Peyer's patch (tissue), 4 donors: ENCODE data around the gene ZNF276. TPM values are rescaled to one million over a fixed set of nuclear protein-coding genes. Genes with fewer than 3 reads are reported as not detected.

Experiments
- DNase-seq, 3 donors: peaks; one replicate each; pipeline ENCODE4 v3.0.0-alpha.2; 2017 to 2019
- H3K27ac ChIP-seq, 4 donors: fragments of 200-600 bp; sonication (generic); one replicate each; pipeline ENCODE4 v1.5.1; 2016 to 2019
- H3K27me3 ChIP-seq, 2 donors: fragments of 200-600 bp; sonication (generic); one replicate each; pipeline ENCODE4 v1.5.1; 2019
- H3K36me3 ChIP-seq, 3 donors: fragments of 200-600 bp; sonication (generic); one replicate each; pipeline ENCODE4 v1.5.1; 2016 to 2019
- H3K4me1 ChIP-seq, 4 donors: fragments of 200-600 bp; sonication (generic); one replicate each; pipeline ENCODE4 v1.5.1; 2016 to 2019
- H3K4me3 ChIP-seq, 4 donors: fragments of 200-600 bp; sonication (generic); 1 replicate in 3 of 4; 2 replicates in 1 of 4; pipeline ENCODE4 v1.5.1; 2016 to 2019; ENCODE audit warnings: mild to moderate bottlenecking in 1 of 4
- H3K9me3 ChIP-seq, 4 donors: fragments of 200-600 bp; sonication (generic); one replicate each; pipeline ENCODE4 v1.5.1; 2016 to 2019; ENCODE audit warnings: mild to moderate bottlenecking in 1 of 4
- POLR2A ChIP-seq, 2 donors: fragments of 450-650 bp; IDR thresholded peaks; one replicate each; pipeline ENCODE4 v1.5.1; 2017; ENCODE audit warnings: antibody characterized with exemption in 2 of 2, mild to moderate bottlenecking in 2 of 2, moderate library complexity in 2 of 2
- total RNA-seq, 4 donors: library from RNA; depleted of rRNA; stranded (reverse); fragments of >200 nt; gene quantifications; one replicate each; pipeline ENCODE4 v1.1.0, GENCODE V29; 2016
- TF ChIP-seq, protein P1 (sequence below), 6 experiments: fragments of 450-650 bp in 4 of 6; fragments of 200-600 bp in 2 of 6; sonication (generic) in 1 of 6; IDR thresholded peaks; one replicate each; pipeline ENCODE4 v1.5.1; 2017 to 2019; ENCODE audit warnings: antibody characterized with exemption in 6 of 6, mild to moderate bottlenecking in 3 of 6, moderate library complexity in 1 of 6

The ZNF276 gene
- total RNA-seq, 4 donors from 2014 or later: 59.0 to 270 (median 125) TPM

- no peak for DNase-seq
- Histone ChIP-seq H3K27me3 (no peaks in the 10 kb centered on the region), H3K27ac (no peak overlapping the region), H3K4me1 (peaks cover 0 to 5% (median 0%) of the 10 kb centered on the region in 4 donors), H3K9me3 (no peaks in the 10 kb centered on the region), H3K4me3 (no peak overlapping the region), H3K36me3 (peaks cover 0 to 96% (median 0%) of the 10 kb centered on the region in 3 donors)
- no peak for TF ChIP-seq POLR2A (IDR thresholded peaks at IDR 0.05)
- TF ChIP-seq, protein P1, sequence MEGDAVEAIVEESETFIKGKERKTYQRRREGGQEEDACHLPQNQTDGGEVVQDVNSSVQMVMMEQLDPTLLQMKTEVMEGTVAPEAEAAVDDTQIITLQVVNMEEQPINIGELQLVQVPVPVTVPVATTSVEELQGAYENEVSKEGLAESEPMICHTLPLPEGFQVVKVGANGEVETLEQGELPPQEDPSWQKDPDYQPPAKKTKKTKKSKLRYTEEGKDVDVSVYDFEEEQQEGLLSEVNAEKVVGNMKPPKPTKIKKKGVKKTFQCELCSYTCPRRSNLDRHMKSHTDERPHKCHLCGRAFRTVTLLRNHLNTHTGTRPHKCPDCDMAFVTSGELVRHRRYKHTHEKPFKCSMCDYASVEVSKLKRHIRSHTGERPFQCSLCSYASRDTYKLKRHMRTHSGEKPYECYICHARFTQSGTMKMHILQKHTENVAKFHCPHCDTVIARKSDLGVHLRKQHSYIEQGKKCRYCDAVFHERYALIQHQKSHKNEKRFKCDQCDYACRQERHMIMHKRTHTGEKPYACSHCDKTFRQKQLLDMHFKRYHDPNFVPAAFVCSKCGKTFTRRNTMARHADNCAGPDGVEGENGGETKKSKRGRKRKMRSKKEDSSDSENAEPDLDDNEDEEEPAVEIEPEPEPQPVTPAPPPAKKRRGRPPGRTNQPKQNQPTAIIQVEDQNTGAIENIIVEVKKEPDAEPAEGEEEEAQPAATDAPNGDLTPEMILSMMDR (IDR thresholded peaks at IDR 0.05): no peak
These were observed 11.0 kb downstream of the ZNF276 start for GRCh38 chr16:89732142-89732917.

GRCh38 chr16:89732918-89733242 is 11.5 kb downstream of the ZNF276 start:
- Histone ChIP-seq H3K4me3 (no peak overlapping the region), H3K4me1 (peaks cover 0 to 5% (median 2%) of the 10 kb centered on the region in 4 donors), H3K27me3 (no peaks in the 10 kb centered on the region), H3K36me3 (peaks cover 0 to 96% (median 0%) of the 10 kb centered on the region in 3 donors), H3K27ac (no peak overlapping the region), H3K9me3 (no peaks in the 10 kb centered on the region)
- DNase-seq: no peak
- TF ChIP-seq, protein P1 (IDR thresholded peaks at IDR 0.05): no peak
- no peak for TF ChIP-seq POLR2A (IDR thresholded peaks at IDR 0.05)

- DNase-seq: no peak
- H3K4me1 ChIP-seq: peaks cover 0 to 5% (median 2%) of the 10 kb centered on the region in 4 donors
- no peaks in the 10 kb centered on the region for H3K9me3 ChIP-seq
- H3K36me3 ChIP-seq: peaks cover 0 to 97% (median 0%) of the 10 kb centered on the region in 3 donors
- no peaks in the 10 kb centered on the region for H3K27me3 ChIP-seq
- H3K27ac ChIP-seq: no peak overlapping the region
- H3K4me3 ChIP-seq: no peak overlapping the region
- TF ChIP-seq POLR2A (IDR thresholded peaks at IDR 0.05): no peak
These were observed 12.0 kb downstream of the ZNF276 start for GRCh38 chr16:89733322-89733721.

DNA sequence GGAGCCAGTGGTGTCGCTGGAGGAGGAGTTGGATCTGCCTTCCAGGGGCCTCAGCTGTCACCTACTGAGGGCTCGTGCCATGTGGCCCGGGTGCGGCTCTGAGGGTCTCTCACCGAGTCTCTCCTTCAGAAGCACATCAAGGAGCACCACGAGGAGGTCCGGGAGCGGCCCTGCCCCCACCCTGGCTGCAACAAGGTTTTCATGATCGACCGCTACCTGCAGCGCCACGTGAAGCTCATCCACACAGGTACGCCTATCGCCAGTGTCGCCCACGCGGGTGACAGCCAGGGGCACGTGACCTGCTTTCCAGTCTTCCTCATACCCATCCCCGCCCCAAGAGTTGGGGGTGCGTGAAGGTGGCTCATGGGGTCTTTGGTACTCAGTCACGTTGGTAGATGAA is 12.5 kb downstream of the ZNF276 start:
- Histone ChIP-seq H3K27me3 (no peaks in the 10 kb centered on the region), H3K4me3 (no peak overlapping the region), H3K36me3 (peaks cover 0 to 99% (median 0%) of the 10 kb centered on the region in 3 donors), H3K4me1 (peaks cover 0 to 5% (median 2%) of the 10 kb centered on the region in 4 donors), H3K9me3 (no peaks in the 10 kb centered on the region), H3K27ac (no peak overlapping the region)
- DNase-seq: no peak
- TF ChIP-seq POLR2A (IDR thresholded peaks at IDR 0.05): no peak
- TF ChIP-seq, protein P1 (IDR thresholded peaks at IDR 0.05): no peak

GRCh38 chr16:89736554-89736953 is 15.2 kb downstream of the ZNF276 start:
- Histone ChIP-seq H3K27ac (no peak overlapping the region), H3K9me3 (no peaks in the 10 kb centered on the region), H3K4me1 (peaks cover 0 to 4% (median 0%) of the 10 kb centered on the region in 4 donors), H3K4me3 (no peak overlapping the region), H3K36me3 (peaks cover 0 to 92% (median 0%) of the 10 kb centered on the region in 3 donors), H3K27me3 (no peaks in the 10 kb centered on the region)
- TF ChIP-seq, protein P1 (IDR thresholded peaks at IDR 0.05): no peak
- TF ChIP-seq POLR2A (IDR thresholded peaks at IDR 0.05): no peak
- DNase-seq: no peak

DNA sequence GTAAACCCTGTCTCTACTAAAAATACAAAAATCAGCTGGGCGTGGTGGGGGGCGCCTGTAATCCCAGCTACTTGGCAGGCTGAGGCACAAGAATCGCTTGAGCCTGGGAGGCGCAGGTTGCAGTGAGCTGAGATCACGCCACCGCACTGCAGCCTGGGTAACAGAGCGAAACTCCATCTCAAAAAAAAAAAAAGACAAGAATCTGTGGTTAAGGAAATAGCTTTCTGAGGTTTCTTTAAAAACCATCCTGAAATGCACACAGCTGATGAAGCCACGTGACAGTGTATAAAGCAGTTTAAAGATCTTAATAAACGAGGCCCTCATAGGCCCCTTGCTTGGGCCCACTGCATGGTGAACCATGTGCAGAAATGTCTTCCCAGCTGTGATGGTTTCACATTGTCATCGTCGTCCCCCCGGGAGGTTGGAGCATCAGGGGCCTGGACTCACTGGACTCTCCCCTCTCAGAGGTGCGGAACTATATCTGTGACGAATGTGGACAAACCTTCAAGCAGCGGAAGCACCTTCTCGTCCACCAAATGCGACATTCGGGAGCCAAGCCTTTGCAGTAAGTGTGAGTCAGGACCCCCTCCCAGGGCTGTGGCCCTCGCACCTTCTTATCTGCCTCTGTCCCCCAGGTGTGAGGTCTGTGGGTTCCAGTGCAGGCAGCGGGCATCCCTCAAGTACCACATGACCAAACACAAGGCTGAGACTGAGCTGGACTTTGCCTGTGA is 16.2 kb downstream of the ZNF276 start:
- Histone ChIP-seq H3K4me1 (peaks cover 0 to 4% (median 0%) of the 10 kb centered on the region in 4 donors), H3K4me3 (no peak overlapping the region), H3K27me3 (no peaks in the 10 kb centered on the region), H3K27ac (no peak overlapping the region), H3K36me3 (peaks cover 0 to 84% (median 0%) of the 10 kb centered on the region in 3 donors), H3K9me3 (no peaks in the 10 kb centered on the region)
- peak in 1 of 3 donors; percentile 35 for DNase-seq
- TF ChIP-seq, protein P1 (IDR thresholded peaks at IDR 0.05): no peak
- no peak for TF ChIP-seq POLR2A (IDR thresholded peaks at IDR 0.05)
